HEK293 (cell line): ENCODE measurements around the gene ACOT9.
A peak's percentile ranks its signal among the peaks of the same experiment; 100 is the strongest.

Experiments
- CTCF ChIA-PET: fragments of 350-600 bp; formaldehyde crosslinking; extraction: SDS; loops from one replicate; lab custom pipeline; 2021; ENCODE audit warnings: antibody characterized with exemption; lab: Yijun Ruan, JAX
- POLR2A ChIA-PET: fragments of 300-600 bp; formaldehyde crosslinking; extraction: SDS; loops from one replicate; lab custom pipeline; 2020; ENCODE audit warnings: antibody characterized with exemption, inconsistent platforms; lab: Yijun Ruan, JAX
- H3K27ac ChIP-seq: fragments of 200-500 bp; sonication (Bioruptor generic); 2 replicates; pipeline ENCODE4 v1.5.1; 2014; ENCODE audit warnings: low read depth, low read length, control low read depth, inconsistent platforms; ENCODE audit errors: extremely low read depth
- H3K36me3 ChIP-seq, 2 experiments: fragments of 200-500 bp in 1 of 2; sonication (Bioruptor generic) in 1 of 2; 1 replicate in 1 of 2; 2 replicates in 1 of 2; pipeline ENCODE4 v1.5.1; 2014 to 2017; ENCODE audit warnings: inconsistent platforms in 2 of 2, low read length in 2 of 2; ENCODE audit not compliant: control insufficient read depth in 2 of 2, insufficient read depth in 1 of 2
- H3K4me1 ChIP-seq: fragments of 200-500 bp; sonication (Bioruptor generic); 2 replicates; pipeline ENCODE4 v1.5.1; 2014; ENCODE audit warnings: mild to moderate bottlenecking, low read length, inconsistent platforms; ENCODE audit not compliant: control insufficient read depth, insufficient read depth
- H3K4me3 ChIP-seq: 2 replicates; pipeline ENCODE4 v1.5.1; 2011; ENCODE audit warnings: low read depth, mild to moderate bottlenecking, control low read depth, low read length, moderate library complexity
- H3K9me3 ChIP-seq: fragments of 200-500 bp; sonication (Bioruptor generic); 2 replicates; pipeline ENCODE4 v1.5.1; 2014; ENCODE audit warnings: low read depth, low read length, inconsistent platforms; ENCODE audit not compliant: control insufficient read depth, insufficient read depth
- BCL11B ChIP-seq: fragments of 450-650 bp; formaldehyde crosslinking; IDR thresholded peaks from 2 replicates; pipeline ENCODE4 v1.5.1; 2016; ENCODE audit warnings: low read depth, missing biosample characterization, missing genetic modification characterization
- IKZF3 ChIP-seq: fragments of 450-650 bp; IDR thresholded peaks from 2 replicates; pipeline ENCODE4 v1.5.0; 2018; ENCODE audit warnings: missing biosample characterization, mild to moderate bottlenecking, missing genetic modification characterization, moderate library complexity
- KLF1 ChIP-seq: fragments of 450-650 bp; formaldehyde crosslinking; IDR thresholded peaks from 2 replicates; pipeline ENCODE4 v1.5.1; 2016; ENCODE audit warnings: missing biosample characterization, missing genetic modification characterization
- PRDM4 ChIP-seq: fragments of 450-650 bp; formaldehyde crosslinking; IDR thresholded peaks from 2 replicates; pipeline ENCODE4 v1.5.1; 2017; ENCODE audit warnings: missing biosample characterization, missing genetic modification characterization
- RBAK ChIP-seq: fragments of 450-650 bp; formaldehyde crosslinking; IDR thresholded peaks from 2 replicates; pipeline ENCODE4 v1.5.1; 2016; ENCODE audit warnings: missing biosample characterization, missing genetic modification characterization
- REST ChIP-seq: fragments of 450-650 bp; formaldehyde crosslinking; IDR thresholded peaks from 2 replicates; pipeline ENCODE4 v1.5.1; 2016; ENCODE audit warnings: missing biosample characterization, missing genetic modification characterization
- SCRT1 ChIP-seq: fragments of 450-650 bp; formaldehyde crosslinking; IDR thresholded peaks from 2 replicates; pipeline ENCODE4 v1.5.1; 2016; ENCODE audit warnings: missing biosample characterization, missing genetic modification characterization, borderline replicate concordance
- SCRT2 ChIP-seq: fragments of 450-650 bp; formaldehyde crosslinking; IDR thresholded peaks from 2 replicates; pipeline ENCODE4 v1.5.1; 2016; ENCODE audit warnings: missing biosample characterization, missing genetic modification characterization
- SP3 ChIP-seq: fragments of 450-650 bp; formaldehyde crosslinking; IDR thresholded peaks from 2 replicates; pipeline ENCODE4 v1.5.1; 2016; ENCODE audit warnings: missing biosample characterization, missing genetic modification characterization
- ZBTB17 ChIP-seq: fragments of 450-650 bp; formaldehyde crosslinking; IDR thresholded peaks from 2 replicates; pipeline ENCODE4 v1.5.1; 2016; ENCODE audit warnings: missing biosample characterization, missing genetic modification characterization
- ZBTB26 ChIP-seq: fragments of 450-650 bp; formaldehyde crosslinking; optimal IDR thresholded peaks from 2 replicates; pipeline ENCODE3; 2016; ENCODE audit warnings: missing biosample characterization, mild to moderate bottlenecking, missing genetic modification characterization
- ZBTB48 ChIP-seq: fragments of 450-650 bp; formaldehyde crosslinking; IDR thresholded peaks from 2 replicates; pipeline ENCODE4 v1.5.1; 2016; ENCODE audit warnings: missing biosample characterization, missing genetic modification characterization
- ZIC2 ChIP-seq: fragments of 450-650 bp; formaldehyde crosslinking; IDR thresholded peaks from 2 replicates; pipeline ENCODE4 v1.5.1; 2016; ENCODE audit warnings: missing biosample characterization, missing genetic modification characterization
- ZNF114 ChIP-seq: fragments of 450-650 bp; formaldehyde crosslinking; IDR thresholded peaks from 2 replicates; pipeline ENCODE4 v1.5.0; 2017; ENCODE audit warnings: missing biosample characterization, missing genetic modification characterization
- ZNF146 ChIP-seq: fragments of 450-650 bp; formaldehyde crosslinking; IDR thresholded peaks from 2 replicates; pipeline ENCODE4 v1.5.1; 2016; ENCODE audit warnings: missing biosample characterization, missing genetic modification characterization
- ZNF214 ChIP-seq: fragments of 450-650 bp; formaldehyde crosslinking; IDR thresholded peaks from 2 replicates; pipeline ENCODE4 v1.5.1; 2017; ENCODE audit warnings: missing biosample characterization, mild to moderate bottlenecking, missing genetic modification characterization, borderline replicate concordance
- ZNF239 ChIP-seq: fragments of 450-650 bp; formaldehyde crosslinking; IDR thresholded peaks from 2 replicates; pipeline ENCODE4 v1.5.1; 2016; ENCODE audit warnings: missing biosample characterization, missing genetic modification characterization
- ZNF24 ChIP-seq: fragments of 450-650 bp; formaldehyde crosslinking; IDR thresholded peaks from 2 replicates; pipeline ENCODE4 v1.5.1; 2016; ENCODE audit warnings: missing biosample characterization, missing genetic modification characterization
- ZNF416 ChIP-seq: fragments of 450-650 bp; formaldehyde crosslinking; IDR thresholded peaks from 2 replicates; pipeline ENCODE4 v1.5.1; 2016; ENCODE audit warnings: missing biosample characterization, missing genetic modification characterization
- ZNF558 ChIP-seq: fragments of 450-650 bp; formaldehyde crosslinking; IDR thresholded peaks from 2 replicates; pipeline ENCODE4 v1.5.1; 2016; ENCODE audit warnings: missing biosample characterization, missing genetic modification characterization
- ZNF600 ChIP-seq: fragments of 450-650 bp; formaldehyde crosslinking; IDR thresholded peaks from 2 replicates; pipeline ENCODE4 v1.5.1; 2016; ENCODE audit warnings: missing biosample characterization, missing genetic modification characterization
- ZNF626 ChIP-seq: fragments of 450-650 bp; sonication (Bioruptor Pico); formaldehyde crosslinking; IDR thresholded peaks from 2 replicates; pipeline ENCODE4 v1.5.1; 2018; ENCODE audit warnings: missing biosample characterization, missing genetic modification characterization, inconsistent platforms
- ZNF629 ChIP-seq: fragments of 450-650 bp; formaldehyde crosslinking; IDR thresholded peaks from 2 replicates; pipeline ENCODE4 v1.5.1; 2017; ENCODE audit warnings: missing biosample characterization, missing genetic modification characterization
- ZNF670 ChIP-seq: fragments of 450-650 bp; formaldehyde crosslinking; IDR thresholded peaks from 2 replicates; pipeline ENCODE4 v1.5.1; 2016; ENCODE audit warnings: missing biosample characterization, missing genetic modification characterization, low read depth
- ZNF768 ChIP-seq: fragments of 450-650 bp; formaldehyde crosslinking; IDR thresholded peaks from 2 replicates; pipeline ENCODE4 v1.5.1; 2018; ENCODE audit warnings: missing biosample characterization, mild to moderate bottlenecking, missing genetic modification characterization
- ZNF777 ChIP-seq: fragments of 450-650 bp; formaldehyde crosslinking; IDR thresholded peaks from 2 replicates; pipeline ENCODE4 v1.5.1; 2017; ENCODE audit warnings: missing biosample characterization, missing genetic modification characterization, borderline replicate concordance
- ZNF830 ChIP-seq: fragments of 450-650 bp; IDR thresholded peaks from 2 replicates; pipeline ENCODE4 v1.5.0; 2018; ENCODE audit warnings: missing biosample characterization, missing genetic modification characterization, low read depth, mild to moderate bottlenecking, moderate library complexity
- ZNF843 ChIP-seq: fragments of 450-650 bp; formaldehyde crosslinking; IDR thresholded peaks from 2 replicates; pipeline ENCODE4 v1.5.1; 2016; ENCODE audit warnings: missing biosample characterization, missing genetic modification characterization

Gene ACOT9

GRCh38 chrX:23668335-23668734, 74.7 kb downstream of the ACOT9 start:
- H3K36me3 ChIP-seq: peaks cover 4 to 24% of the 10 kb centered on the region in 2 experiments
- ChIA-PET POLR2A (interaction anchor here (1.6 kb wide), 1 partner anchor 115 kb away, joined by 8 read pairs; the partner anchor contains the start of gene SAT1), CTCF (no interaction called here)
- TF ChIP-seq ZNF214 (tag by site-specific recombination): no peak
- TF ChIP-seq IKZF3: no peak
- no peak for TF ChIP-seq ZNF239 (tag by site-specific recombination)
- TF ChIP-seq ZNF416 (tag by site-specific recombination): no peak
- peak; percentile 42; the same call in 1 of the 2 replicates for TF ChIP-seq ZBTB17
- no peak overlapping the region for H3K27ac ChIP-seq
- H3K4me3 ChIP-seq: peak overlapping the region; percentile 73
- no peaks in the 10 kb centered on the region; the same call in 1 of the 2 replicates for H3K4me1 ChIP-seq
- no peaks in the 10 kb centered on the region for H3K9me3 ChIP-seq

- H3K4me3 ChIP-seq: peak within 1 kb of the TSS; percentile 73
- TF ChIP-seq ZIC2 (tag by site-specific recombination) (no peak), REST (tag by site-specific recombination) (0 out of 2 replicates have a peak, but pooled peaks have one; percentile 23), BCL11B (tag by site-specific recombination) (no peak), ZNF629 (tag by site-specific recombination) (0 out of 2 replicates have a peak, but pooled peaks have one; percentile 25), SCRT1 (tag by site-specific recombination) (no peak), ZNF558 (tag by site-specific recombination) (no peak), RBAK (tag by site-specific recombination) (no peak), PRDM4 (tag by site-specific recombination) (no peak), ZBTB26 (peak; percentile 96), ZBTB48 (tag by site-specific recombination) (0 out of 2 replicates have a peak, but pooled peaks have one; percentile 19), ZNF830 (tag by site-specific recombination) (no peak), ZNF24 (tag by site-specific recombination) (no peak), ZNF843 (tag by site-specific recombination) (peak; percentile 40; the same call in 1 of the 2 replicates), ZNF670 (tag by site-specific recombination) (no peak), ZNF114 (tag by site-specific recombination) (no peak), SCRT2 (no peak), ZNF626 (tag by site-specific recombination) (no peak), ZNF600 (peak; percentile 64; the same call in 1 of the 2 replicates), SP3 (tag by site-specific recombination) (peak; percentile 68), ZNF777 (no peak), ZNF146 (tag by site-specific recombination) (no peak), KLF1 (tag by site-specific recombination) (peak; percentile 79), ZNF768 (no peak)
Measured at GRCh38 chrX:23667239-23668177, 75.6 kb downstream of the ACOT9 start, which contains the start of gene PRDX4. TSS of gene PRDX4 (plus strand) at chrX:23667493. CDS start at chrX:23667571, 78 bp downstream.

More at GRCh38 chrX:23667239-23668177, 75.6 kb downstream of the ACOT9 start, which contains the start of gene PRDX4:
- Histone ChIP-seq H3K27ac (peak within 1 kb of the TSS; percentile 82), H3K4me1 (no peaks in the 10 kb centered on the region; the same call in 1 of the 2 replicates), H3K36me3 (peaks cover 4 to 19% of the 10 kb centered on the region in 2 experiments), H3K9me3 (no peaks in the 10 kb centered on the region)
- POLR2A ChIA-PET: interaction anchor here (1.0 to 1.6 kb wide), 4 partner anchors 14 to 387 kb away, joined by 3 to 8 read pairs (median 4); partner anchors contain the start of gene SAT1
- CTCF ChIA-PET: interaction anchor here (1.5 kb wide), 1 partner anchor 235 kb away, joined by 8 read pairs; no protein-coding TSS in a partner anchor
